D721Med (cell line): ENCODE results near the gene CNTN2.

Experiments
- DNase-seq: peaks from one replicate; pipeline ENCODE4 v3.0.0; 2011; ENCODE audit warnings: low spot score; ENCODE audit not compliant: insufficient read length
- FAIRE-seq: peaks from 2 replicates; lab custom pipeline; 2011; peaks lifted over from hg19 to GRCh38; lab: Jason Lieb, UNC
- CTCF ChIP-seq: IDR thresholded peaks from 2 replicates; pipeline ENCODE4 v1.5.1; 2012; ENCODE audit warnings: mild to moderate bottlenecking, control low read depth; ENCODE audit not compliant: insufficient read depth; ENCODE audit errors: missing control alignments

The CNTN2 gene

GRCh38 chr1:205064301-205064700 is 21.3 kb downstream of the CNTN2 start:
- FAIRE-seq (no peak), DNase-seq (no peak)
- no peak for TF ChIP-seq CTCF

GRCh38 chr1:205064741-205065316 is 21.8 kb downstream of the CNTN2 start:
- FAIRE-seq (no peak), DNase-seq (no peak)
- TF ChIP-seq CTCF: no peak

GRCh38 chr1:205065666-205066065 is 22.7 kb downstream of the CNTN2 start:
- TF ChIP-seq CTCF: no peak
- DNase-seq (no peak), FAIRE-seq (no peak)

- DNase-seq (no peak), FAIRE-seq (no peak)
- TF ChIP-seq CTCF: no peak
These were observed 23.3 kb downstream of the CNTN2 start for GRCh38 chr1:205066141-205066818.

- DNase-seq: no peak
- no peak for TF ChIP-seq CTCF
- FAIRE-seq: no peak
These were observed 24.0 kb downstream of the CNTN2 start for GRCh38 chr1:205067031-205067430.

GRCh38 chr1:205068001-205068400 is 25.0 kb downstream of the CNTN2 start:
- no peak for TF ChIP-seq CTCF
- DNase-seq: no peak
- FAIRE-seq: no peak

- DNase-seq (no peak), FAIRE-seq (no peak)
- TF ChIP-seq CTCF: no peak
These were observed 25.5 kb downstream of the CNTN2 start for GRCh38 chr1:205068457-205069040.
